ENCODE measurements around the gene TRIB2.

TRIB2 gene

GRCh38 chr2:12787891-12788801 lies 71.4 kb downstream of the TRIB2 start:
- no peak for DNase-seq

- DNase-seq = no peak
These were observed 75.2 kb downstream of the TRIB2 start for GRCh38 chr2:12791906-12792305.

Data from cerebellar nuclear complex (tissue), 1 donor.